Heart left ventricle (tissue), 16 donors: ENCODE results near the gene TRHDE. TPM values are rescaled to one million over a fixed set of nuclear protein-coding genes. Genes with fewer than 3 reads are reported as not detected.

Source experiments
- ATAC-seq, 4 donors: fragments of 200-7000 bp; cut with Tn5 transposase; one replicate each; pipeline ENCODE4 v1.9.1; 2020 to 2022; ENCODE audit warnings: moderate library complexity in 4 of 4, mild to moderate bottlenecking in 3 of 4, moderate number of reproducible peaks in 1 of 4
- DNase-seq, 5 donors: peaks; one replicate each; pipeline ENCODE4 v3.0.0-alpha.2; 2020
- H3K27ac ChIP-seq, 12 donors: fragments of 200-600 bp; sonication (generic) in 4 of 12; one replicate each; pipeline versions ENCODE4 v1.5.0 to v1.8.0; 2016 to 2022; ENCODE audit warnings: mild to moderate bottlenecking in 2 of 12
- H3K27me3 ChIP-seq, 9 donors: fragments of 200-600 bp; sonication (generic) in 2 of 9; one replicate each; pipeline versions ENCODE4 v1.5.1 to v1.8.0; 2016 to 2022; ENCODE audit warnings: mild to moderate bottlenecking in 3 of 9
- H3K36me3 ChIP-seq, 9 donors: fragments of 200-600 bp; sonication (generic) in 2 of 9; one replicate each; pipeline versions ENCODE4 v1.5.0 to v1.8.0; 2018 to 2022; ENCODE audit warnings: mild to moderate bottlenecking in 2 of 9
- H3K4me1 ChIP-seq, 12 donors: fragments of 200-600 bp; sonication (generic) in 4 of 12; one replicate each; pipeline versions ENCODE4 v1.5.0 to v1.8.0; 2016 to 2022; ENCODE audit warnings: mild to moderate bottlenecking in 3 of 12
- H3K4me3 ChIP-seq, 12 donors: fragments of 200-600 bp; sonication (generic) in 4 of 12; one replicate each; pipeline versions ENCODE4 v1.5.0 to v1.8.0; 2017 to 2022; ENCODE audit warnings: mild to moderate bottlenecking in 9 of 12, moderate library complexity in 4 of 12
- H3K9me3 ChIP-seq, 12 donors: fragments of 200-600 bp; sonication (generic) in 4 of 12; one replicate each; pipeline versions ENCODE4 v1.5.0 to v1.8.0; 2016 to 2022; ENCODE audit warnings: mild to moderate bottlenecking in 1 of 12
- POLR2A ChIP-seq, 2 donors: fragments of 450-650 bp; IDR thresholded peaks; one replicate each; pipeline ENCODE4 v1.6.1; 2017; ENCODE audit warnings: antibody characterized with exemption in 2 of 2, mild to moderate bottlenecking in 2 of 2, moderate library complexity in 2 of 2
- WGBS, 4 donors: extraction: QIAGEN DNeasy Blood & Tissue Kit in 2 of 4; methylation state at CpG; one replicate each; pipeline versions ENCODE4 v1.1.5 to v1.1.7; 2013 to 2018; 5-methylcytosine and 5-hydroxymethylcytosine counted together
- intact Hi-C, 10 donors: fragments of 100-400 bp; cut with DNase I; formaldehyde crosslinking; loops; one replicate each; pipeline versions ENCODE4 v1.11.1 to v1.14.2; 2022
- polyA plus RNA-seq, 2 donors: library from polyadenylated mRNA; stranded (reverse); fragments of 200-250 nt; gene quantifications; one replicate each; pipeline ENCODE4 v1.2.3, GENCODE V29; 2013
- total RNA-seq, 9 donors: library from RNA; depleted of rRNA in 2 of 9; stranded (reverse); fragments of >200 nt in 2 of 9; fragmentation: NEBNext Ultra II Directional in 3 of 9; extraction: Animal tissue kit (Norgen Biotek cat#: 25700) in 3 of 9; gene quantifications; one replicate each; pipeline versions ENCODE4 v1.1.0 to v1.2.4, GENCODE V29; 2016 to 2023
- TF ChIP-seq, protein P1 (sequence below), 12 donors: fragments of 200-600 bp; sonication (generic) in 4 of 12; IDR thresholded peaks; one replicate each; pipeline versions ENCODE4 v1.5.0 to v1.8.0; 2018 to 2022; ENCODE audit warnings: antibody characterized with exemption in 12 of 12, mild to moderate bottlenecking in 5 of 12
- donor health status: ischemic (EF 13 %, LVEDD 7.1; RV severe dilation, severe dysfunction).
- donor health status: healthy with polysubstance abuse.
- donor health status: DM: no; HTN: yes; CAD: no.
- donor health status: DM: no; HTN: no; CAD: no.
- donor health status: ischemic (EF 25% LVEDD 6.9; RV normal size, moderate dysfunction).
- donor health status: ischemic (EF 25% LVEDD 5.7; RV mildly dilated, moderate dysfunction).
- donor health status: healthy.
- donor health status: DM: yes; HTN: yes; CAD: no.
- donor health status: ischemic (EF 35%, LVEDD 5.7; RV mildly dilated, moderate dysfunction).
- donor health status: nonischemic (EF 11% LVEDD 7.7; RV severe dilation, severe dysfunction).
- donor health status: DM: yes; HTN: yes; CAD: no.
- donor health status: PGD.
- donor health status: ischemic (EF 29% LVEDD 5.4; RV normal size, mild dysfunction).
- donor health status: nonischemic (EF 23%, LVEDD 6.1; RV moderate dilation, normal function).

TRHDE gene
- total and polyA plus RNA-seq, 11 donors, result 0.01 to 3.1 (median 0.28) TPM; not detected in 1

- 70 to 75% (median 72%) methylated on average over 4 of the region's 4 CpGs for WGBS, 4 donors
- ATAC-seq, result no peak
- no peak for DNase-seq
- no peaks in the 10 kb centered on the region for H3K9me3 ChIP-seq
- no peak overlapping the region for H3K27ac ChIP-seq
- H3K4me3 ChIP-seq, result no peak overlapping the region
- H3K4me1 ChIP-seq, result no peaks in the 10 kb centered on the region
- TF ChIP-seq, protein P1, sequence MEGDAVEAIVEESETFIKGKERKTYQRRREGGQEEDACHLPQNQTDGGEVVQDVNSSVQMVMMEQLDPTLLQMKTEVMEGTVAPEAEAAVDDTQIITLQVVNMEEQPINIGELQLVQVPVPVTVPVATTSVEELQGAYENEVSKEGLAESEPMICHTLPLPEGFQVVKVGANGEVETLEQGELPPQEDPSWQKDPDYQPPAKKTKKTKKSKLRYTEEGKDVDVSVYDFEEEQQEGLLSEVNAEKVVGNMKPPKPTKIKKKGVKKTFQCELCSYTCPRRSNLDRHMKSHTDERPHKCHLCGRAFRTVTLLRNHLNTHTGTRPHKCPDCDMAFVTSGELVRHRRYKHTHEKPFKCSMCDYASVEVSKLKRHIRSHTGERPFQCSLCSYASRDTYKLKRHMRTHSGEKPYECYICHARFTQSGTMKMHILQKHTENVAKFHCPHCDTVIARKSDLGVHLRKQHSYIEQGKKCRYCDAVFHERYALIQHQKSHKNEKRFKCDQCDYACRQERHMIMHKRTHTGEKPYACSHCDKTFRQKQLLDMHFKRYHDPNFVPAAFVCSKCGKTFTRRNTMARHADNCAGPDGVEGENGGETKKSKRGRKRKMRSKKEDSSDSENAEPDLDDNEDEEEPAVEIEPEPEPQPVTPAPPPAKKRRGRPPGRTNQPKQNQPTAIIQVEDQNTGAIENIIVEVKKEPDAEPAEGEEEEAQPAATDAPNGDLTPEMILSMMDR (IDR thresholded peaks at IDR 0.05), result no peak
- TF ChIP-seq POLR2A (IDR thresholded peaks at IDR 0.05), result no peak
- intact Hi-C loops, result no loop called here
- H3K27me3 ChIP-seq, result no peaks in the 10 kb centered on the region
- H3K36me3 ChIP-seq, result no peaks in the 10 kb centered on the region
Observed at GRCh38 chr12:72673853-72674252, 401.7 kb downstream of the TRHDE start.

- H3K27ac ChIP-seq, result no peak overlapping the region
- H3K9me3 ChIP-seq, result no peaks in the 10 kb centered on the region
- H3K4me3 ChIP-seq, result no peak overlapping the region
- no peaks in the 10 kb centered on the region for H3K27me3 ChIP-seq
- ATAC-seq, result no peak
- no peak for DNase-seq
- TF ChIP-seq, protein P1 (IDR thresholded peaks at IDR 0.05), result no peak
- no peak for TF ChIP-seq POLR2A (IDR thresholded peaks at IDR 0.05)
- no peaks in the 10 kb centered on the region for H3K4me1 ChIP-seq
- intact Hi-C loops, result no loop called here
- H3K36me3 ChIP-seq, result no peaks in the 10 kb centered on the region
- 67 to 78% (median 77%) methylated on average over 1 of the region's 1 CpG for WGBS, 4 donors
Observed at GRCh38 chr12:72676556-72676955, 404.4 kb downstream of the TRHDE start.

- TF ChIP-seq POLR2A (IDR thresholded peaks at IDR 0.05), result no peak
- TF ChIP-seq, protein P1 (IDR thresholded peaks at IDR 0.05), result no peak
- intact Hi-C loops, result no loop called here
- no peak for ATAC-seq
- no peak overlapping the region for H3K4me3 ChIP-seq
- H3K27me3 ChIP-seq, result no peaks in the 10 kb centered on the region
- H3K27ac ChIP-seq, result no peak overlapping the region
- H3K9me3 ChIP-seq, result no peaks in the 10 kb centered on the region
- no peaks in the 10 kb centered on the region for H3K4me1 ChIP-seq
- DNase-seq, result no peak
- H3K36me3 ChIP-seq, result no peaks in the 10 kb centered on the region
Observed at GRCh38 chr12:72677139-72677538, 405.0 kb downstream of the TRHDE start.

GRCh38 chr12:72677846-72678245, 405.7 kb downstream of the TRHDE start:
- TF ChIP-seq POLR2A (IDR thresholded peaks at IDR 0.05), result no peak
- TF ChIP-seq, protein P1 (IDR thresholded peaks at IDR 0.05), result no peak
- no peak overlapping the region for H3K4me3 ChIP-seq
- no peaks in the 10 kb centered on the region for H3K27me3 ChIP-seq
- ATAC-seq, result no peak
- no peaks in the 10 kb centered on the region for H3K36me3 ChIP-seq
- no peaks in the 10 kb centered on the region for H3K9me3 ChIP-seq
- no peak for DNase-seq
- no peaks in the 10 kb centered on the region for H3K4me1 ChIP-seq
- intact Hi-C loops, result no loop called here
- no peak overlapping the region for H3K27ac ChIP-seq
- WGBS, 4 donors, result 33 to 58% (median 44%) methylated on average over 2 of the region's 2 CpGs
